K562 (cell line): Measurements from ENCODE around the gene MATN1. TPM values are rescaled to one million over a fixed set of nuclear protein-coding genes. Genes with fewer than 3 reads are reported as not detected.

Source experiments
- ATAC-seq: fragments of 200-7000 bp; cut with Tn5 transposase; 3 replicates; pipeline ENCODE4 v1.9.1; 2020; ENCODE audit warnings: moderate library complexity
- BruUV-seq: library from RNA; stranded (reverse); fragments of 400-500 nt; replicated peaks from 2 replicates; lab custom pipeline; 2021; lab: Mats Ljungman, UMichigan
- CTCF ChIA-PET: fragments of 300-600 bp; formaldehyde crosslinking; extraction: SDS; loops from one replicate; lab custom pipeline; 2021; ENCODE audit warnings: low intra/inter-chr PET ratio; lab: Yijun Ruan, JAX
- POLR2A ChIA-PET: fragments of 300-600, 350-650 bp; sonication (Branson Sonifier 250); formaldehyde crosslinking; extraction: SDS; loops from one replicate; lab custom pipeline; 2021; ENCODE audit warnings: antibody characterized with exemption, inconsistent platforms; lab: Yijun Ruan, JAX
- DNase-seq, 4 experiments: peaks; one replicate each; pipeline versions ENCODE4 v3.0.0 to v3.0.0-alpha.2; 2011 to 2018; ENCODE audit warnings: low spot score in 3 of 4, mixed read lengths in 3 of 4; ENCODE audit errors: extremely low read depth in 1 of 4
- FAIRE-seq: peaks from 2 replicates; lab custom pipeline; 2011; peaks lifted over from hg19 to GRCh38; lab: Jason Lieb, UNC
- H2AFZ ChIP-seq: 2 replicates; pipeline ENCODE4 v1.6.0; 2011; ENCODE audit warnings: low read depth, low read length, control low read depth, inconsistent platforms
- H3K27ac ChIP-seq: fragments of 200-600 bp; 3 replicates; pipeline ENCODE4 v1.8.0; 2011; ENCODE audit warnings: low read depth, mild to moderate bottlenecking, control low read depth, inconsistent platforms, low read length, moderate library complexity, mixed read lengths; ENCODE audit errors: extremely low read depth
- H3K27me3 ChIP-seq, 2 experiments: fragments of 300-600 bp in 1 of 2; 2 replicates in 1 of 2; 3 replicates in 1 of 2; pipeline versions ENCODE4 v1.6.0 to v1.8.0; 2011; ENCODE audit warnings: inconsistent platforms in 2 of 2, low read length in 2 of 2, mild to moderate bottlenecking in 1 of 2, mixed read lengths in 1 of 2, moderate library complexity in 1 of 2; ENCODE audit not compliant: control insufficient read depth in 2 of 2, insufficient read depth in 2 of 2
- H3K36me3 ChIP-seq: fragments of 300-600 bp; 3 replicates; pipeline ENCODE4 v1.8.0; 2011; ENCODE audit warnings: mild to moderate bottlenecking, low read length, inconsistent platforms; ENCODE audit not compliant: control insufficient read depth, insufficient read depth
- H3K4me1 ChIP-seq, 2 experiments: fragments of 200-600 bp in 1 of 2; replicated peaks in 1 of 2; 2 replicates in 1 of 2; 3 replicates in 1 of 2; pipeline versions ENCODE4 v1.5.1 to v1.8.0; 2011; ENCODE audit warnings: inconsistent platforms in 2 of 2, low read length in 2 of 2, mild to moderate bottlenecking in 1 of 2, mixed read lengths in 1 of 2, moderate library complexity in 1 of 2; ENCODE audit not compliant: control insufficient read depth in 2 of 2, insufficient read depth in 2 of 2
- H3K4me2 ChIP-seq: 2 replicates; pipeline ENCODE4 v1.6.1; 2011; ENCODE audit warnings: low read length, control low read depth, inconsistent platforms, mixed read lengths; ENCODE audit not compliant: insufficient read depth
- H3K4me3 ChIP-seq: fragments of 200-600 bp; sonication (generic), shearing (Covaris generic); 2 replicates; pipeline ENCODE4 v1.5.1; 2016; ENCODE audit warnings: control low read depth, inconsistent platforms
- H3K79me2 ChIP-seq: fragments of 200-600 bp; 3 replicates; pipeline ENCODE4 v1.8.0; 2011; ENCODE audit warnings: low read length, inconsistent platforms; ENCODE audit not compliant: control insufficient read depth, insufficient read depth
- H3K9ac ChIP-seq, 2 experiments: 2 replicates each; pipeline versions ENCODE4 v1.6.0 to v1.6.1; 2011; ENCODE audit warnings: low read depth in 2 of 2, low read length in 2 of 2, control low read depth in 1 of 2, inconsistent platforms in 1 of 2, mild to moderate bottlenecking in 1 of 2, mixed read lengths in 1 of 2; ENCODE audit not compliant: insufficient read depth in 1 of 2
- H3K9me1 ChIP-seq: one replicate; pipeline ENCODE4 v1.6.0; 2011; ENCODE audit warnings: inconsistent platforms, mild to moderate bottlenecking, low read length, moderate library complexity; ENCODE audit not compliant: control insufficient read depth, insufficient read depth
- H3K9me3 ChIP-seq: replicated peaks from 2 replicates; pipeline ENCODE4 v1.5.1; 2011; ENCODE audit warnings: low read depth, low read length, inconsistent platforms; ENCODE audit not compliant: control insufficient read depth, insufficient read depth
- H4K20me1 ChIP-seq: replicated peaks from 2 replicates; pipeline ENCODE4 v1.6.1; 2011; ENCODE audit warnings: low read length, inconsistent platforms, mixed read lengths; ENCODE audit not compliant: control insufficient read depth, insufficient read depth
- MBD2 ChIP-seq: sonication (generic); IDR thresholded peaks from 2 replicates; pipeline ENCODE4 v1.6.1; 2016; ENCODE audit warnings: low read depth, borderline replicate concordance
- POLR2G ChIP-seq: fragments of 200-400 bp; formaldehyde crosslinking; IDR thresholded peaks from 2 replicates; pipeline ENCODE4 v1.6.1; 2017; ENCODE audit warnings: low read depth, mild to moderate bottlenecking, antibody characterized with exemption, low read length, moderate library complexity
- ZBTB1 ChIP-seq: sonication (generic); formaldehyde crosslinking; IDR thresholded peaks from 2 replicates; pipeline ENCODE4 v1.8.1; 2023; ENCODE audit warnings: missing genetic modification reagents, low read depth, mild to moderate bottlenecking, borderline replicate concordance
- ZNF445 ChIP-seq: fragments of 250-450 bp; sonication (Bioruptor Pico); IDR thresholded peaks from 2 replicates; pipeline ENCODE4 v1.4.0; 2020; ENCODE audit warnings: low read depth, mild to moderate bottlenecking, moderate library complexity
- WGBS: fragments of 100-300 bp; shearing (Covaris generic); methylation state at CpG from one replicate; pipeline ENCODE4 v1.1.6; 2016; ENCODE audit warnings: low coverage, mixed read lengths; ENCODE audit not compliant: insufficient coverage; ENCODE audit errors: missing lambda C conversion rate; 5-methylcytosine and 5-hydroxymethylcytosine counted together
- in situ Hi-C: fragments of 300-500 bp; cut with MboI; formaldehyde crosslinking; loops from 4 replicates; pipeline ENCODE4 v1.15.0; 2018; ENCODE audit warnings: inconsistent platforms, mixed read lengths
- intact Hi-C: fragments of 100-400 bp; cut with micrococcal nuclease; formaldehyde crosslinking; loops from 2 replicates; pipeline ENCODE4 v1.14.2; 2022
- polyA plus RNA-seq, 8 experiments: library from polyadenylated mRNA; depleted of rRNA in 4 of 8; stranded (reverse) in 5 of 8; unstranded in 3 of 8; fragments of >200 nt; fragmentation: Nextera tagmentation in 2 of 8; fragmentation: Illumina TruSeq in 1 of 8; extraction: Ambion mirVana in 2 of 8; extraction: Trizol in 1 of 8; gene quantifications; 2 replicates each; pipeline versions ENCODE4 v1.2.1 to v1.2.3, GENCODE V29; 2011 to 2014; ENCODE audit warnings: inconsistent platforms in 1 of 8, missing spikeins in 1 of 8
- total RNA-seq, 7 experiments: library from RNA; depleted of rRNA in 6 of 7; stranded (reverse); fragments of >200 nt in 6 of 7; fragmentation: Illumina TruSeq in 2 of 7; extraction: Trizol in 2 of 7; gene quantifications; 2 replicates each; pipeline versions ENCODE4 v1.2.1 to v1.2.3, GENCODE V29; 2011 to 2021; ENCODE audit warnings: low replicate concordance in 1 of 7

MATN1 gene
- total and polyA plus RNA-seq, 9 of the 15 experiments (the other 6 are each of a cell fraction or from before 2014, with no cell fraction given), result 0.10 to 2.3 (median 1.2) TPM

DNA sequence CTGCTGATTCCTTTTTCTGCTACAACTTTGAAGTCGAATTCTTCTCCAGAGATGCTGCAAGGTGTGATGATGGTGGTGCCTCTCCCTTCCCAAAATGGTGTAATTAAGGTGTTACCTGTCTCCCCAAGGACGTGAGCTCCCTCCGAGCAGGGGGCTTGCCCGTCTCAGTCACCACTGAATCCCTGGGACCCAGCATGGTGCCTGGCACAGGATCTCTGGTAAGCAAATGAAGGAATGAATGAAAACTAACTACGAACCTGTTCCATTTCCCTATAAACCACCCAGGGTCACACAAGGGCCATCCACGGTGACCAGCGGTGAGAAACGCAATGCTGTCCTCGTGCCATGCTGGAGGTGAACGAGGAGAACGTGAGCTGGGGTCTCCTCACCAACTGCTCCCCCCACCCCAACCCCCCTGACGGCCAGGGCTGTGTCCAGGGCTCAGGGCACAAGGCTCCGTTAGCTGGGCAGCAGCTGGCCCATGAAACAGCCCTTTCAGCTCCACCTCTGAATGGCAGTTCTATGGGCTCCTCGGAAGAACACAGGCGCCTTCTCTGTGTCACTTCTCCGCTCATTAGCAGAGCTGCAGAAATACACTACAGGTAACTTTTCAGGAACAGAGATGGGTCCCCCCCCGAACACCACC lies 2.2 kb upstream of the MATN1 start:
- intact Hi-C loops, result no loop called here
- TF ChIP-seq ZNF445 (CRISPR knock-in tag) (no peak), ZBTB1 (CRISPR knock-in tag) (no peak), MBD2 (no peak), POLR2G (peak; percentile 27; the same call in 1 of the 2 replicates)

More for the DNA sequence above, 2.2 kb upstream of the MATN1 start:
- H4K20me1 ChIP-seq, result no peaks in the 10 kb centered on the region
- H3K4me3 ChIP-seq, result no peak overlapping the region
- WGBS, result 88% methylated on average over 17 of the region's 17 CpGs
- H3K9me1 ChIP-seq, result no peaks in the 10 kb centered on the region
- H3K27me3 ChIP-seq, result no peaks in the 10 kb centered on the region
- ATAC-seq, result no peak
- no peak for DNase-seq
- peak overlapping the region in 1 of 2 experiments; percentile 63; a peak in 2 of 4 replicates for H3K9ac ChIP-seq
- ChIA-PET POLR2A (interaction anchor here (0.6 to 8.0 kb wide), 6 partner anchors 13 to 259 kb away, joined by 3 to 74 read pairs (median 4); no protein-coding TSS in a partner anchor), CTCF (interaction anchor here (9.0 kb wide), 1 partner anchor 54 kb away, joined by 187 read pairs; no protein-coding TSS in a partner anchor)
- H3K4me2 ChIP-seq, result no peak overlapping the region
- in situ Hi-C loops, result no loop called here
- BruUV-seq, result no TSS peak
- H3K27ac ChIP-seq, result no peak overlapping the region; the same call in 2 of the 3 replicates
- no peak for FAIRE-seq
- H3K4me1 ChIP-seq, result peaks cover 55 to 78% of the 10 kb centered on the region in 2 experiments
- peaks cover 71% of the 10 kb centered on the region for H3K36me3 ChIP-seq
- no peaks in the 10 kb centered on the region for H3K9me3 ChIP-seq
- peaks cover 26% of the 10 kb centered on the region for H3K79me2 ChIP-seq
- no peak overlapping the region for H2AFZ ChIP-seq
